Measurements from ENCODE around the gene TRAF3. TPM values are rescaled to one million over a fixed set of nuclear protein-coding genes. Genes with fewer than 3 reads are reported as not detected.

TRAF3 gene
- total RNA-seq, 1 donor from 2014 or later: 16.7 TPM

DNA sequence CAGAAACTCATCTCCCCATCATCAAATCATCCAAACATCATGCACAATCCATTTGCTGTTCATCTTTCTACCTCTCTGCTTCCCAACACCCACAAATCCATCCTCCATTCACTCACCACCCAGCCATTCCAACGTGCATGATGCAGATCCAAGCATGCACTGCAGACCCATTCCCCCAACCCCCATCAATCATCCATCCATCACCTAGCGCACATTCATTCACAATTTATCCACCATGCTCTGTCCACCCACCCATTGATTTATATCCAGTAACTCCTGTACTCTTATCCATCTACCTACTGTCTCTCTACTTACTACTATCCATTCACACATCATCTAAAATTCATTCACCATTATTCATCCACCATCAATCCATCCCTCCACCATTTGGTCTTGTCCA is 141.2 kb downstream of the TRAF3 start:
- no peak for DNase-seq
- peaks cover 4% of the 10 kb centered on the region for H3K27me3 Mint-ChIP-seq (ENCODE audit: unreplicated experiment)
- no peaks in the 10 kb centered on the region for H3K36me3 Mint-ChIP-seq (ENCODE audit: unreplicated experiment)
- H3K27ac Mint-ChIP-seq (ENCODE audit: unreplicated experiment): no peak overlapping the region
- H3K4me1 Mint-ChIP-seq (ENCODE audit: low read depth, unreplicated experiment): no peaks in the 10 kb centered on the region
- no peak for TF ChIP-seq CTCF (IDR thresholded peaks at IDR 0.05; ENCODE audit: partially characterized antibody, unreplicated experiment)
- H3K4me3 Mint-ChIP-seq (ENCODE audit: unreplicated experiment): no peak overlapping the region
- H3K9me3 Mint-ChIP-seq (ENCODE audit: unreplicated experiment): peaks cover 2% of the 10 kb centered on the region

DNA sequence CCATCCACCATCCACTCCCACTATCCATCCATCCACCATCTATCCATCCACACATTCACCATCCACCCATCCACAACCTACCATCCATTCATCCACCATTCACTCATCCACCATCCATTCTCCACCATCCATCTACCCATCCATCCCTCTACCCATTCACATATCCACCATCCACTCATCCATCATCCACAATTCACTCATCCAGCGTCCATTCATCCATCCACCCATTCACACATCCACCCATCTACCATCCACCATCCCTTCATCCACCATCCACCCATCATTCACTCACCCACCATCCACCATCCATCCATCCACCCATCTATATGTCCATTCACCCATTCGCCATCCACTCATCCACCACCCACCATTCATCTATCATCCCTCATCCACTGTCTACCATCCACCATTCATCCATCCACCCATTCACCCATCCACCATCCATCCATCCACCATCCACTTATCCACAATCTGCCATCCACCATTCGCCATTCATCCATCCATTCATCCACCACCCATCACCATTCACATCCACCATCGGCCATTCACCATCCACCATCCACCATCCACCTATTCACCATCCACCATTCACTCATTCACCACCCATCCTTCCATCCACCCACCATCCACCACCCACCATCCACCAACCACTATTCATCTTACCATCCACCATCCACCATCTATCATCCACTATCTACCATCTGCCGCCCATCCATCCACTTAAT is 143.2 kb downstream of the TRAF3 start:
- Mint-ChIP-seq H3K9me3 (ENCODE audit: unreplicated experiment) (peaks cover 2% of the 10 kb centered on the region), H3K36me3 (ENCODE audit: unreplicated experiment) (no peaks in the 10 kb centered on the region), H3K4me1 (ENCODE audit: low read depth, unreplicated experiment) (no peaks in the 10 kb centered on the region), H3K27ac (ENCODE audit: unreplicated experiment) (no peak overlapping the region), H3K4me3 (ENCODE audit: unreplicated experiment) (no peak overlapping the region), H3K27me3 (ENCODE audit: unreplicated experiment) (peaks cover 7% of the 10 kb centered on the region)
- DNase-seq: no peak
- TF ChIP-seq CTCF (IDR thresholded peaks at IDR 0.05; ENCODE audit: partially characterized antibody, unreplicated experiment): no peak

GRCh38 chr14:102920998-102921304 is 143.7 kb downstream of the TRAF3 start:
- no peaks in the 10 kb centered on the region for H3K36me3 Mint-ChIP-seq (ENCODE audit: unreplicated experiment)
- DNase-seq: no peak
- peaks cover 3% of the 10 kb centered on the region for H3K9me3 Mint-ChIP-seq (ENCODE audit: unreplicated experiment)
- H3K27me3 Mint-ChIP-seq (ENCODE audit: unreplicated experiment): peaks cover 9% of the 10 kb centered on the region
- no peak overlapping the region for H3K4me3 Mint-ChIP-seq (ENCODE audit: unreplicated experiment)
- no peak overlapping the region for H3K27ac Mint-ChIP-seq (ENCODE audit: unreplicated experiment)
- H3K4me1 Mint-ChIP-seq (ENCODE audit: low read depth, unreplicated experiment): peaks cover 2% of the 10 kb centered on the region
- no peak for TF ChIP-seq CTCF (IDR thresholded peaks at IDR 0.05; ENCODE audit: partially characterized antibody, unreplicated experiment)

GRCh38 chr14:102922490-102923200 is 145.4 kb downstream of the TRAF3 start, which contains the start of gene AMN:
TSS of gene AMN (plus strand) at chr14:102922663. CDS start at chr14:102922689, 26 bp downstream.
- Mint-ChIP-seq H3K9me3 (ENCODE audit: unreplicated experiment) (peaks cover 4% of the 10 kb centered on the region), H3K4me3 (ENCODE audit: unreplicated experiment) (no peak within 1 kb of the TSS), H3K27ac (ENCODE audit: unreplicated experiment) (no peak within 1 kb of the TSS), H3K4me1 (ENCODE audit: low read depth, unreplicated experiment) (peaks cover 3% of the 10 kb centered on the region), H3K27me3 (ENCODE audit: unreplicated experiment) (peaks cover 8% of the 10 kb centered on the region), H3K36me3 (ENCODE audit: unreplicated experiment) (no peaks in the 10 kb centered on the region)
- no peak for TF ChIP-seq CTCF (IDR thresholded peaks at IDR 0.05; ENCODE audit: partially characterized antibody, unreplicated experiment)
- DNase-seq: no peak
